ENCODE data around the gene FBLN7.
"Not testable (repeated sequence)": the region's sequence is repeated elsewhere in the genome, so short reads cannot be mapped to it uniquely, and the experiment has no call there.

FBLN7 gene

DNA sequence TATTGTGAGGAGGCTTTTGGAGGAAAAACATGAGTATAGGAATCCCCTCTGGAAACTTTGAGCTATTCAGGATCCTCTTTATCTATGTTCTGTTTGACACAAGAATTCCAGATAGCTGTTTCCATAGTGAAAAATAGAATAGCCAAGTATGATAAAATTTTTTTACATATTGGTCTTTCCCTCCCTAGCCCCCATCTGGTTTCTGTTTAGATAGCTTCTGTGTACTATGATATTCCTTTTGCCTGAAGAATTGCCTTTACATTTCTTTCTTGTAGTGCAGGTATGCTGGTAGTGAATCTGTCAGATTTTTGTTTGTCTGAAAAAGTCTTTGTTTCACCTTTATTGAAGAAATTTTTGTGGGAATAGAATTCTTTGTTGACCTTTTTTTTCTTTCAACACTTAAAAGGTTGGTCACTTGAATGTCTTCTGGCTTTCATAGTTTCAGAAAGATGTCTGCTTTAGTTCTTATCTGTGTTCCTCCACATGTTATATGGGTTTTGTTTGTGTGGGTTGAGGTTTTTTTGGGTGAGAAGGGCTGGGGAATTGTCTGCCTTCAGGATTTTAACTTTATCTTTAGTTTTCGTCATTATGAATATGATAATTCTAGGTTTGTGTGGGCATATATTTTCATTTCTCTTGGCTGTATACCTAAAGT, 29.9 kb upstream of the FBLN7 start:
- DNase-seq (ENCODE audit: low read depth), result no peak
- TF ChIP-seq CTCF (IDR thresholded peaks at IDR 0.05; ENCODE audit: low read depth, low read length, missing control alignments), result no peak

GRCh38 chr2:112109278-112109677, 28.9 kb upstream of the FBLN7 start:
- DNase-seq (ENCODE audit: low read depth), result no peak
- no peak for TF ChIP-seq CTCF (IDR thresholded peaks at IDR 0.05; ENCODE audit: low read depth, low read length, missing control alignments)
- H3K4me3 ChIP-seq (ENCODE audit: low read depth, low read length), result no peak overlapping the region

More for the DNA sequence above, 29.9 kb upstream of the FBLN7 start:
- no peak overlapping the region for H3K4me3 ChIP-seq (ENCODE audit: low read depth, low read length)

DNA sequence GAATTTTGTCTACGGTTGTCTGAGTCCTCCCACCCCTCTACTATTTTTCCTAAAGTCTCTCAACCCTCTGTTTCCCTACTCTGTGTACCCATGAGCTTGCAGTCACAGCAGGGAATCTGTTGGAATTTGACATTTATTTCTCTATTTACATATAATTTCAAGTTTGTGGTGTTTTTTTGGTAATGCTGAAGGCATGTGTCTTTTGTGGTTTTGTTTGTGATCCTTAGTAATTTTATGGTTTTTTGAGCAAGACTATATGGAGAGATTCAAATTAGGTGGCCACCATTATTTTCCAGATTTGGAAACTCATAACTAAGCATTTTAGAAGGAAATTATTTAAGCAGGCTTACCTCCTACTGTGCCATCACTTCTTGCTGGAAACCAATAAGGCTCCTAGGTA, 27.2 kb upstream of the FBLN7 start:
- TF ChIP-seq CTCF (IDR thresholded peaks at IDR 0.05; ENCODE audit: low read depth, low read length, missing control alignments), result no peak
- H3K4me3 ChIP-seq (ENCODE audit: low read depth, low read length), result no peak overlapping the region
- DNase-seq (ENCODE audit: low read depth), result no peak

- H3K4me3 ChIP-seq (ENCODE audit: low read depth, low read length); DNase-seq (ENCODE audit: low read depth): not testable (repeated sequence)
Measured at GRCh38 chr2:112113354-112113753, 24.8 kb upstream of the FBLN7 start.

GRCh38 chr2:112118148-112118547, 20.0 kb upstream of the FBLN7 start:
- TF ChIP-seq CTCF (IDR thresholded peaks at IDR 0.05; ENCODE audit: low read depth, low read length, missing control alignments), result no peak
- no peak overlapping the region for H3K4me3 ChIP-seq (ENCODE audit: low read depth, low read length)
- no peak for DNase-seq (ENCODE audit: low read depth)

GRCh38 chr2:112121682-112122254, 16.4 kb upstream of the FBLN7 start:
- no peak overlapping the region for H3K4me3 ChIP-seq (ENCODE audit: low read depth, low read length)
- TF ChIP-seq CTCF (IDR thresholded peaks at IDR 0.05; ENCODE audit: low read depth, low read length, missing control alignments), result peak; percentile 52
- DNase-seq (ENCODE audit: low read depth), result no peak

GRCh38 chr2:112129060-112129459, 9.1 kb upstream of the FBLN7 start:
- TF ChIP-seq CTCF (IDR thresholded peaks at IDR 0.05; ENCODE audit: low read depth, low read length, missing control alignments), result no peak
- no peak for DNase-seq (ENCODE audit: low read depth)

More at GRCh38 chr2:112129060-112129459, 9.1 kb upstream of the FBLN7 start:
- H3K4me3 ChIP-seq (ENCODE audit: low read depth, low read length), result no peak overlapping the region
